ENCODE data around the gene NPAS4.

The NPAS4 gene

DNA sequence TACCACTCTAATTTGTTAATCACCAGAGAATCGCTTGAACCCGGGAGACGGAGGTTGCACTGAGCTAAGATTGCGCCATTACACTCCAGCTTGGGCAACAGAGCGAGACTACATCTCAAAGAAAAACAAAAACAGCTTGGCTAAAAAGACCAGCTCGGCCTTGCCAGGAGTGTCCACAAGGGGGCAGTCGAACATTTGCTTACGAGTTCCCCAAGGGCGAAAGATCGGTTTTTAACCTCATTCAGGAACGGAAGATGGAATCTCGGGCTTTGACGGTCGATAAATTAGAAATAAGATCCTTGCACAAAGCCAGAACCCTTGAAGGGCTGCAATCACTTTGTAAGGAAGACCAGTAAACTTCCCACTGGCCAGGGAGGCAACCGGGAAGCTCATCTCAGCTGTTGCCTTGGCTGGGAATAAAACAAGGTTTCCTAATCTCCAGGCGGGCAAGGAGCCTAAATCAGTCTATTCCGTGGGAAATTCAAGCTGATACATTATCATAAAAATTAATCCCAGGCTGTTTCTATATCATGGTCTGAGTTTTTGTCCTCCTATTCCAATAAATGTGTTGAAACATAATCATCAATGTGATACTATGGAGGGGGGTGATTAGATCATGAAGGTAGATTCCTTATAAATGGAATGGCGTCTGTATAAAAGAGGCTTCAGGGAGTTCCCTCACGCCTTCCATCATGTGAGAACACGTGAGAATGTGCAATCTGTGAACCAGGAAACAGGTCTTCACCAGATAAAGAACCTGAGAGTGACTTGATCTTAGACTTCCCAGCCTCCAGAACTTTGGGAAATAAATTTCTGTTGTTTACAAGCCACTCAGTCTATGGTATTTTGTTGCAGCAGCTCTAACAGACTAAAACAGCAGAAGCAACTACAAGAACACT lies 34.4 kb upstream of the NPAS4 start:
- Histone ChIP-seq H2AFZ (peak overlapping the region; percentile 93), H3K9me3 (ENCODE audit: control insufficient read depth, low read length) (no peaks in the 10 kb centered on the region), H3K36me3 (ENCODE audit: control insufficient read depth, insufficient read depth, low read length) (no peaks in the 10 kb centered on the region), H3K4me3 (ENCODE audit: low read depth, low read length) (no peak overlapping the region), H3K9ac (no peak overlapping the region), H3K27me3 (ENCODE audit: control insufficient read depth, insufficient read depth, low read length) (no peaks in the 10 kb centered on the region), H3K4me1 (no peaks in the 10 kb centered on the region), H3K27ac (no peak overlapping the region), H3K4me2 (ENCODE audit: low read length) (peak overlapping the region; percentile 52), H3K79me2 (no peaks in the 10 kb centered on the region)
- TF ChIP-seq, protein P1, sequence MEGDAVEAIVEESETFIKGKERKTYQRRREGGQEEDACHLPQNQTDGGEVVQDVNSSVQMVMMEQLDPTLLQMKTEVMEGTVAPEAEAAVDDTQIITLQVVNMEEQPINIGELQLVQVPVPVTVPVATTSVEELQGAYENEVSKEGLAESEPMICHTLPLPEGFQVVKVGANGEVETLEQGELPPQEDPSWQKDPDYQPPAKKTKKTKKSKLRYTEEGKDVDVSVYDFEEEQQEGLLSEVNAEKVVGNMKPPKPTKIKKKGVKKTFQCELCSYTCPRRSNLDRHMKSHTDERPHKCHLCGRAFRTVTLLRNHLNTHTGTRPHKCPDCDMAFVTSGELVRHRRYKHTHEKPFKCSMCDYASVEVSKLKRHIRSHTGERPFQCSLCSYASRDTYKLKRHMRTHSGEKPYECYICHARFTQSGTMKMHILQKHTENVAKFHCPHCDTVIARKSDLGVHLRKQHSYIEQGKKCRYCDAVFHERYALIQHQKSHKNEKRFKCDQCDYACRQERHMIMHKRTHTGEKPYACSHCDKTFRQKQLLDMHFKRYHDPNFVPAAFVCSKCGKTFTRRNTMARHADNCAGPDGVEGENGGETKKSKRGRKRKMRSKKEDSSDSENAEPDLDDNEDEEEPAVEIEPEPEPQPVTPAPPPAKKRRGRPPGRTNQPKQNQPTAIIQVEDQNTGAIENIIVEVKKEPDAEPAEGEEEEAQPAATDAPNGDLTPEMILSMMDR (IDR thresholded peaks at IDR 0.05), result peak; percentile 83

DNA sequence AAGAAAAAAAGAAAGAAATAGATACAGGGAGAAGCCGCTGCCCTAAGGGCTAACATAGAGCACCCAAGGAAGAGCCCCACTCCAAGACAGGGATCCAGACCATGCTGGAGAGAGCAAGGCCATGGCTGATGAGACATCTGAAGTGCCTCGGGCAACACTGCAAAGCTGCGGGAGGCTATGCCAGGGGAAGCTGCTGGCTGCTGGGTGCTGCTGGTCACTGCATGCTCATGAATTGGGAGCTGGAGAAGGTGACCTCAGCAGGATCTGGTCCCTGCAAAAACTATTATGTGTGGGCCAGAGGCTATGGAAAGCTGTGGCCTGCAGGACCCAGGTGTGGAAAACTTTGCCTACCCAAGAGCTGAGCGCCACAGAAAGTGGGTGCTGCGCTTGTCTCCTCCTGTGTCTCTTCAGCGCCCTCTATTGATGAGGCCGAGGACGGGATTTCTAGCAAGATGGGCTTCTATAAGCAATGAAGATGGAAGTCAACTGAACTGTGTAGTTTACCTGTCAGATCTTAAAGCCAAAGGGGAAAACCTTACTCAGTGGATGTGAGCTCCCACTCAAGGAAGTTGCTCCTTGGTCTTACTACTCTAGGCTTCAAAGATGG lies 32.0 kb upstream of the NPAS4 start:
- TF ChIP-seq, protein P1 (IDR thresholded peaks at IDR 0.05), result peak; percentile 65
- H3K9me3 ChIP-seq (ENCODE audit: control insufficient read depth, low read length), result no peaks in the 10 kb centered on the region
- H3K9ac ChIP-seq, result no peak overlapping the region
- H3K36me3 ChIP-seq (ENCODE audit: control insufficient read depth, insufficient read depth, low read length), result no peaks in the 10 kb centered on the region
- H3K4me1 ChIP-seq, result no peaks in the 10 kb centered on the region
- H3K27ac ChIP-seq, result no peak overlapping the region
- no peaks in the 10 kb centered on the region for H3K27me3 ChIP-seq (ENCODE audit: control insufficient read depth, insufficient read depth, low read length)
- no peak overlapping the region for H3K4me2 ChIP-seq (ENCODE audit: low read length)
- H2AFZ ChIP-seq, result no peak overlapping the region
- no peaks in the 10 kb centered on the region for H3K79me2 ChIP-seq
- H3K4me3 ChIP-seq (ENCODE audit: low read depth, low read length), result no peak overlapping the region

DNA sequence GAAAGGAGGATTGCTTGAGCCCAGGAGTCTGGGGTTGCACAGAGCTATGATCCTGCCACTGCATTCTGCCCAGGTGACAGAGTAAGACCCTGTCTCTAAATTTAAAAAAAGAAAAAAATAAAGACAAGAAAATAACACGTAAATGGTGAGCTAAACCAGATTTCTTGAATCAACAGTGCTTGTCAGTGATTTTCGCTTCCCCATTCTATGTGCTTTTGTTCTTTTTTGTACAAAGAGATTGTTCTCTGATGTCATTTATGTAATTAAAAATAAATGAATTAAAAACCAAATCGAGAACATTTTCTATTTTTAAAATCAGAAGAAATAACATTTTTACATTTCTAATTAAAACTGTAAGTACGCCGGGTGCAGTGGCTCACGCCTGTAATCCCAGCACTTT lies 29.5 kb upstream of the NPAS4 start:
- Histone ChIP-seq H3K4me1 (no peaks in the 10 kb centered on the region), H2AFZ (no peak overlapping the region), H3K4me3 (ENCODE audit: low read depth, low read length) (no peak overlapping the region), H3K9ac (no peak overlapping the region), H3K4me2 (ENCODE audit: low read length) (no peak overlapping the region), H3K79me2 (no peaks in the 10 kb centered on the region), H3K9me3 (ENCODE audit: control insufficient read depth, low read length) (no peaks in the 10 kb centered on the region), H3K36me3 (ENCODE audit: control insufficient read depth, insufficient read depth, low read length) (no peaks in the 10 kb centered on the region), H3K27ac (no peak overlapping the region), H3K27me3 (ENCODE audit: control insufficient read depth, insufficient read depth, low read length) (no peaks in the 10 kb centered on the region)
- TF ChIP-seq, protein P1 (IDR thresholded peaks at IDR 0.05), result no peak

DNA sequence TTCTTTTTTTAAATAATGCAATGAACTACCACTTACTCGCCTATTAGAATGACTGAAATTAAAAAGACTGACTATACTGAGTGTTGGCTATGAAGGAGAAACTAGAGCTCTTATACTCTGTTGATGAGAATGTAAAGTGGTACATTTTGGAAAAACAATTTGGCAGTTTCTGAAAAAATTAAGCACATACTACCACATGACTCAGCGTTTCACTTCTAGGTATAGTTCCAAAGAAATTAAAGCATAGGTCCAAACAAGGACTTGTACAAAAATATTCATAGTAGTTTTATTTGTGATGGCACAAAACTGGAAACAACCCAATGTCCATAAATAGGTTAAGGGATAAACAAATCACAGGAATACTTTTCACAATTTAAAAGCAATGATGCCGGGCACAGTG lies 26.9 kb upstream of the NPAS4 start:
- Histone ChIP-seq H3K4me2 (ENCODE audit: low read length) (no peak overlapping the region), H3K9me3 (ENCODE audit: control insufficient read depth, low read length) (no peaks in the 10 kb centered on the region), H2AFZ (no peak overlapping the region), H3K79me2 (no peaks in the 10 kb centered on the region), H3K9ac (no peak overlapping the region), H3K4me3 (ENCODE audit: low read depth, low read length) (no peak overlapping the region), H3K27ac (no peak overlapping the region), H3K27me3 (ENCODE audit: control insufficient read depth, insufficient read depth, low read length) (no peaks in the 10 kb centered on the region), H3K36me3 (ENCODE audit: control insufficient read depth, insufficient read depth, low read length) (no peaks in the 10 kb centered on the region), H3K4me1 (no peaks in the 10 kb centered on the region)
- TF ChIP-seq, protein P1 (IDR thresholded peaks at IDR 0.05), result no peak
